Measurements from ENCODE around the gene PHIP.
A peak's percentile ranks its signal among the peaks of the same experiment; 100 is the strongest.
"Not testable (repeated sequence)": the region's sequence is repeated elsewhere in the genome, so short reads cannot be mapped to it uniquely, and the experiment has no call there.

The PHIP gene

DNA sequence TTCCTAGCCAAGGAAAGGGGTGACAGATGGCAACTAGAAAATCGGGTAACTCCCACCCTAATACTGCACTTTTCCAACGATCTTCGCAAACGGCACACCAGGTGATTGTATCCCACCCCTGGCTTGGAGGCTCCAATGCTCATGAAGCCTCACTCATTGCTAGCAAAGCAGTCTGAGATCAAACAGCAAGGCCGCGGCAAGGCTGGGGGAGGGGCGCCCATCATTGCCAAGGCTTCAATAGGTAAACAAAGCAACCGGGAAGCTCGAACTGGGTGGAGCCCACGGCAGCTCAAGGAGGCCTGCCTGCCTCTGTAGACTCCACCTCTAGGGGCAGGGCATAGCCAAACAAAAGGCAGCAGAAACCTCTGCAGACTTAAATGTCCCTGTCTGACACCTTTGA is 156.9 kb downstream of the PHIP start:
- DNase-seq (ENCODE audit: low read depth) = not testable (repeated sequence)

DNA sequence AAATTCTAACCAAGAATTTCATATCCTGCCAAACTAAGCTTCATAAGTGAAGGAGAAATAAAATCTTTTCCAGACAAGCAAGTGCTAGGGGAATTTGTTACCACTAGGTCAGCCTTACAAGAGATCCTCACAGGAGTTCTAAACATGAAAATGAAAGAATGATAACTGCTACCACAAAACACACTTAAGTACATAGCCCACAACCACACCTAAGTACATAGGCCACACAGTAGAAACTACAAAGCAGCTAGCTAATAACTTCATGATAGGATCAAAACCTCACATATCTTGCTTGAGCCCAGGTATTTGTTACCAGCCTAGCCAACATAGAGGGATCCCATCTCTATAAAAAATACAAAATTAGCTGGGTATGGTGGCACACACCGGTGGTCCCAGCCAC is 160.3 kb downstream of the PHIP start:
- no peak for DNase-seq (ENCODE audit: low read depth)

DNA sequence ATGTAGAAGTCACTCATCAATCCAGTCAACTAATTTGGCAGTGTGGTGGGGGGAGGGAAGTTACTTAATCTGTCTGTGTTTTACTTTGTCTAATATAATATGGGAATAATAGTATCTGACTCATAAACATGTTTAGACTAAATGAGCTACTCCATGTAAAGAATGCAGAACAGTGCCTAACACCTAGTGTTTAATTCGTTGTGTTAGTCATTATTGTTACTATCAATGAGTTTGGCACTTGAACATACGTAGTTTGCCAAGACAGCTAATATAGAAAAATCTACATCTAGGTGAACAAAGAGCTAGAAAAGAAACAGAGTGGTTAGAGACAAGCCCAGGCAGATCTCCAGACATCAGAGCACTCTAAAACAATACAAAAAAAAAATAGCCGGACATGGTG is 161.6 kb downstream of the PHIP start:
- no peak for DNase-seq (ENCODE audit: low read depth)

DNA sequence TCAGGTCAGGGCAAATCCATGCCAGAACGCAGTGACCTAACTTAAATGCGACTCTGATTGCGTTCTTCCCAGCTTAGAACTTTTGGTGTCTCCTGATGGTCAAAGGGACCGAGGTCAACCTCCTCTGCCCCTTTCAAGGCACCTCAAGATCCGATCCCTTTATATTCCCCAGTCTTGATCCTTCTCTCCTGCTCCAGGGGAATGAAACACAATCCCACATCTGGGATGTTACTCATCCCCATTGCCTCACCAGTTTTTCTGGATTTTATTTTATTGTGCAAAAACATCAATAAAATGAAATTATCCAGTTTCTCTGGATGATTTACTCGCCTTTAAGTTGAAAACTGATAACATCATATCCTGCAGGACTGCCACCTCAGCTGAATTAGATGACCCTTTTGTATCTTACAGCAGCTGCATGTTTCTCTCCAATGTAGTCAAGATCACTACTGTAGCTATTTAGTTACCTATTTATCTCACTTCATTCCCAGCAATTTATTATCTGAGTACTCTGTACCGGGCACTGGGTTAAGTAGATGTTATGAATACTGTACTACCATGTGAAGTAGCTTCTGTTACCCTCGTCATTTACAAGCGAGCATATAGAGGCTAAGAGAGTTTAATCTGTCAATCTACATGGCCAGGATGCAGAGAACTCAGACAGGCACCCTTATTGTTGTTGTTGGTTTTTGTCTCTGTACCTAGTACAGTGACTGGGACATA is 166.7 kb downstream of the PHIP start:
- DNase-seq (ENCODE audit: low read depth) = no peak

DNA sequence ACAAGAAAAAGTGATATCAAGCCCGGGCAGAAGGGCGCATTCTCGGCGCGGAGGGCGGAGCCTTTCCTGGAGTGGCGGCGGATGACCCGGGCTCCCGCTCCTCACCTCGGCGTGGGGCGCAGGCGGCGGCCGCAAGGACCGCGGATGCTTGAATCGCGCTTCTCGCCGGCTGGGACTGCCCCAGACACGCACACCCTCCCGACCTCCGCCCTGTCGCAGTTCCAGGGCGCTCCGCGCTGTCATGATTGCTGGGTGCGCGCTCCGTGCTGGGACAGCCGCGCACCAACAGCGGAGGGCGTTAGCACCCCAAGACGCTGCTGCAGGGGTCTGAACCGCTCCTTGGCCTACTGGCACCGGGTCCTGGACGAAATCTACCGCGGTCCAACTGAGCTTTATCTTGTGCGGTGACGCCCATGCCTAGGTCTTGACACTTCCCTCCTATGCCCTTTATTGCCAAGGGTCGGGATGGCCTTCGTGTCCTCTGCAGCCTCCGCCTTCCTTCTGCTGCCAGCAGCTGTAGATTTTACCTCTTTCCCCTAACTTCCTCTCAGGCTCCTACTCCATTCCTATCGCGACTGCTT is 167.4 kb downstream of the PHIP start:
- DNase-seq (ENCODE audit: low read depth) = no peak

DNA sequence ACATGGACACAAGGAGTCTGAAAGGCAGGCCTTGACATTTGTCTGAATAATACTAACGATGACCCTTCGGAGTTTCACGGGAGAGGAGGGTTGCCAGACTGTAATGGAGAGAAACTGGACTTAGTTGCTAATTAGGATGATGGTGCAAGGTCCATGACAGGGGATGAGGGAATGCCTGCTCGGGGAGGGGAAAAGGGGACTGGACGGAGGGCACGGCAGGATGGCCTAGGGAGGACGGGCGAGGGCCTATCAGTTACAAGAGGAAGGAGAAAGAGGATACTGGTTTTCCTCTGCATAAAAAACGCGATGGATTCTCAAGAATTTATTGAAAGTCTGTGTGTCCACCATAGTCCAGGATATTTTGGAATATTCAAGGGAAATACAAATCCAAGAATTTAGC is 168.0 kb downstream of the PHIP start:
- DNase-seq (ENCODE audit: low read depth) = peak; percentile 3

DNA sequence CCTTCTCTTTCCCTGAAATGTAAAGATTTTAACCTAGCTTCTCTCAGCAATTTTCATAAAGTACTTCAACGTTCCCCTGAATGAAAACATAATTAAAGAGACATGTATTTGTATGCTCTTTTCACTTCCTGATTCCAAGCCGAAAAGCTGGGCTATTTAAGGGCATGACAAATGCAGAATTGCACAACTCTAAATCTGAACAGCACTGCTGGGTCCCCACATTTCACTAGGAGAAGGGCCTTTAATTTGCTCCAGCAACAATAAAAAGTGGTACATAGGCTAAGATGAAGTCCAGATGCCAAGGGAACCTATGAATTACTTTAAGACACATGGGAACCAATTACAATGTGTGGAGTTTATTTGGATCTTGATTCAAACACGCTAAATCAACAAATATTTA is 168.7 kb downstream of the PHIP start:
- peak; percentile 93 for DNase-seq (ENCODE audit: low read depth)

DNA sequence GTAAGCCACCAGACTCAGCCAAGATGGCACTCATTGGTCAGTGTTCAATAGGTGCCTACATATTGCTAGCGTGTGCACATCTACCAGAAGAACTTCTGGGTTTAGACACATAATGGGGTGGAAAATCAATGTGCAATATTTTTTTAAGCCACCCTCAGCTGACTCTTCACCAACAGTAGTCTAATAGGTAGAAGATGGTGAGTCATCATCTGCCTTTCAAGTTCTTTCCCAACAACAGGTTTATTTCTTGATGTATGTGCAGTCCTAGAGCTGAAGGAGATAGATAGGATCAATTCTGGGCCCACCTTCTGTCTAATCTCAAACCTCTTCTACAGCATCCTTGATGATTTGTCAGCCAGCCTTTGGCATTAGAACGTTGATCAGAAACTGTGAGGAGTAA is 169.4 kb downstream of the PHIP start:
- no peak for DNase-seq (ENCODE audit: low read depth)

DNA sequence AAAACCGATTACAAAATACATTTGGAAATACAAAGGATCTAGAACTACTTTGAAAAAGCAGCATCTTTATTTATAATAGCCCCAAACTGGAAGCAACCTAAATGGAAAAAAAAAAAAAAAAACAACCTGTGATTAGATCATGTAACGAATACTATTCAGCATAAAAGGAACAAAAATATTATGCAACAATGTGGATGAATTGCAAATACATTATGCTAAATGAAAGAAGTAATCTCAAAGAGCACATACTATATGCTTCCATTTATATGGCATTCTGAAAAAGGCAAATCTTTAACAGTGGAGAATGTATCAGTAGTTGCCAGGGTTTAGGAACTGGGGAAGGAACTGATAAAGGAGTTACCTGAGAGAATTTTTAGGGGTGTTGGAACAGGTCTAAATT is 181.8 kb downstream of the PHIP start:
- no peak for DNase-seq (ENCODE audit: low read depth)

DNA sequence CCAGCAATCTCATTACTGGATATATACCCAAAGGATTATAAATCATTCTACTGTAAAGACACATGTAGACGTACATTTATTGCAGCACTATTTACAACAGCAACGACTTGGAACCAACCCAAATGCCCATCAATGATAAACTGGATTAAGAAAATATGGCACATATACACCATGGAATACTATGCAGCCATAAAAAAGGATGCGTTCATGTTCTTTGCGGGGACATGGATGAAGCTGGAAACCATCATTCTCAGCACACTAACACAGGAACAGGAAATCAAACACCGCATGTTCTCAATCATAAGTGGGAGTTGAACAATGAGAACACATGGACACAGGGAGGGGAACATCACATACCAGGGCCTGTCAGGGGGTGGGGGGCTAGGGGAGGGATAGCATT is 188.2 kb downstream of the PHIP start:
- DNase-seq (ENCODE audit: low read depth) = not testable (repeated sequence)
